GM19397 (cell line): ENCODE data around the gene GLP2R.

Experiments
- ATAC-seq: cut with Tn5 transposase; IDR thresholded peaks from one replicate; pipeline ENCODE4 v1.9.1; 2021; ENCODE audit warnings: mild to moderate bottlenecking, moderate library complexity; ENCODE audit not compliant: unreplicated experiment

The GLP2R gene

DNA sequence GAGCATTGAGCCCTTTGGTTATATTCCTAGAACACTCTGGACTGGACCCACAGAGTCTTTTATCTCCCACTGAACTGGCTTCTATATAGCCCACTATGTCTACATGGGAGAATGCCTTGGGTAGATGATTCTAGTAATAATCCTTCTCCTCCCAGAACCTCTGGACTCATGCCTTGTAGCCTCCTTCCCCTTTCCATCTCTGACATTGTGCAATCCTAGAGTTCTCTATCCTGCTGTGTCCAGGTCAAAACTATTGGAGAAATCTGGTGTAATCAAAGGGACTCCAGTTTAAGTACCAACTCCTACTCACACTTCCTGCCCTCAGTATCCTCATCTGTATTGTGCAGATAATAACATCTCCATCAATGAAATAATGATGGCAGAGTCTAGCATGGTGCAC lies 70.2 kb downstream of the GLP2R start:
- no peak for ATAC-seq

DNA sequence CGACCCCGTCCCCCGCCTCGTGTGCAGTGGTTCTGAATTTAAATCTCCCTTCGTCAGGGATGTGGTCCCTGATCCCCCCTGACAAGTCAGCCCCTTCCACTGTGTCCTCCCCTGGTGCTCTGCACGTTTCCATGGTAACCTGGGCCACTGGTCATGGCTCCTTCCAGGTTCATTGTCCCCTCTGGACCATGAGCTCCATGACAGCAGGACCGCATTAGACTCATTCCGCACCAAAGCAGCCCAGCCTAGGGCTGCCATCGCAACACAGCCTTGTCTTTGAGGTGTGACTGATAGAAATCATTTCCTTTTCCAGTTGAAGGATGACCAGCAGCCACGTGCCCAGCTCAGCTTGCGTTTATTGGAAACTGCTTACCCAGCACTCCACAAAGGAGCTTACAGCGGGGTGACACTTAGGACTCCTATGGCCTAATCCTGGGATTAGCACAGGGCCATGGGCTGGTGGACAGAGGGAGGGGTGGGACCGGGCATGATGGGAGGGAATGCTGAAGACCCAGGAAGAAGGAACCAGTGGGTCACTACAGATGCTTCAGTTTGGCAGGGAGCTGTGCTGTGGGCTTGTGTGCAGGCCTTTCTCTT lies 71.7 kb downstream of the GLP2R start:
- ATAC-seq: no peak

DNA sequence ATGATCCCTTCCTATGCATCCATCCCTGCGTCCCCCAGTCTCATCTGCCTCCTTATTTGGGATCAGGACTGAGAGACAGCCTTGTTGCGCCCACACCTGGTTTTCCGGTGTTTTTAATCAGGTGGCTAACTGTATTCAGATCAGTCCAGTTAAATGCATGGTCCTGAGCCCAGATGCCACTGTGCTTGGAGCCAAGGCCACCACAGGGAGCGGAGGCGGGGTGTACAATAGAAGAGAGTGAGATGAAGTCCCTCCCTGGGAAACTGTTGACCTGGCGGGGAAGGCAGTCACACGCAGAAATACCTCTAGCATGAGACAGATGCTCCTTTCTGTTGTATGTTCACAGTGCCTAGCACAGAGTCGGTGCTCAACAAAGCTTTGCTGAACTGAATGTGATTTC lies 73.1 kb downstream of the GLP2R start:
- no peak for ATAC-seq

DNA sequence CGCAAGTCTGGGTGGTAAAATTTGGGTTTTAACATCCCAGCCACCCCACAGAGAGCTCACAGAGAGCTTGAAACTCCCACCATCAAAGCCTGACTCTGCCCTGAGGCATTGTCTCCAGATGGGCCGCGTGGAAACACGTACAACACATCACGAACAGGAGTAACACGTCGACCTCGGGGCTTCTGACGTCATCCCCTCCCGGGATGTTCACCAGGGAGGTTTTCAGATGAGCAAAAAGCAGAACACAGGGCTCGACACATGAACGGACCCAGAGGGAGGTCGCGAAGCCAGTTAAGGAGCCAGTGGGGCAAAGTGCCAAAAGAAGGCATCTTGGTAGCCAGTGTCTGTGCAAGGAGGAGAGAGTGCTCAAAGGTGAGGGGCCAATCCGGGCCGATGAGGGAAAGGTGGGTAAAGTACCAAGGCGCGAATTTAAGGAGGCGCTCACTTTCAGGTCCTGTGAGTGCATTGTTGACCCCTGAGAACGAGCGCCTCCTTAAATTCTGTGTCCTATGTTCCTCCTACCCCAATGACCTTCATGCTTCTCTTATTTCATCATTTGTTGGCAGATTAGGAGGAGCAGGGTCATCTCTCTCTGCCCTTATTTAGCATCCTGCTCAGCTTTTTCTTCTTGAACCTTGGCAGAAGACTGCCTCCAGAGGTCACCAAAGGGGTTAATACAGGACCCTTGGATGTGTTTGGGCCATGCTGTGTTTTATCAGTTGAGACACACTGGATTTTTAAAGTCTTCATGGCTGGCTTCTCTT lies 73.7 kb downstream of the GLP2R start:
- ATAC-seq: no peak

DNA sequence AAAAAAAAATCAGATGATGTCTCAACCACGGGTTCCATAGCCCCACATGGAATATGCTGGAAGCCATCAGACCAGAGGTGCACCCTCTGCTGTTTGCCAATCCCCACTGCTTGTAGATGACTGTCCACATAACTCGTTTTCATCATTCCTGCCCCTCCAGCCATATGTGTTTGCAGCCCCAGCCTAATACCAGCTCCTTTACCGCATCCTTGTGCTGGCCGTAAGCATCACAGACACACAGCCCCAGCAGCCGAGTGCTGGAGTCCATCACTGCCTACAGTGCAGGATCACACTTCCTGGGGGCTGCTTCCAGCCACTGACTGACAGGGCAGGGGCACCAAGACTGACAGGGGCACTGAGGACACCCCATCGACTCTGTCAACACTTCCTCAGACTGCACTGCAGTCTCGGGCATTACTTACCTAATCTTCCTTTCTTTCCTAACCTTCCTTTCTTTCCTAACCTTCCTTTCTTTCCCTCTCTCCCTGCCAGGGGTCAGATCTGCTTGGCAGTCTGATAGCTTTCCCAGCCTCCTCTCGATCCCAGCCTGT lies 74.4 kb downstream of the GLP2R start:
- no peak for ATAC-seq

DNA sequence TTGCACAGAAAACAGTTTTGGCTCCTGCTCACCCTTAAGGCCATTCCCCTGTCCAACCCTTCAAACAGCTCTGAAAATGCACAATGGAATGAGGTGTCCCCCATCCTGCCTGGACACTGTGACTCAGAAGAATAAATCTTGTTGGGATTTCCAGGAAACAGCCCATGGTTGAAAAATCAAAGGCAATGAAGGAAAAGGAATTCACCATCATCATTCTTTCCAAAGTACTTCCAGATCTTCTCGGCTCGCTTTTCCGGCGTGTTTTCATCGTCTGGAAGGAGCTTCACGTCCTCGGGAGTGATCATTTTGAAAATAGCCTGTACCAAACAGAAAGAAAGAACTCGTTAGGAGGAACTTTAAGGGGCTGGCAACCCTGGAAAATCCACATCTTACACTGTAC lies 75.1 kb downstream of the GLP2R start:
- ATAC-seq: no peak

DNA sequence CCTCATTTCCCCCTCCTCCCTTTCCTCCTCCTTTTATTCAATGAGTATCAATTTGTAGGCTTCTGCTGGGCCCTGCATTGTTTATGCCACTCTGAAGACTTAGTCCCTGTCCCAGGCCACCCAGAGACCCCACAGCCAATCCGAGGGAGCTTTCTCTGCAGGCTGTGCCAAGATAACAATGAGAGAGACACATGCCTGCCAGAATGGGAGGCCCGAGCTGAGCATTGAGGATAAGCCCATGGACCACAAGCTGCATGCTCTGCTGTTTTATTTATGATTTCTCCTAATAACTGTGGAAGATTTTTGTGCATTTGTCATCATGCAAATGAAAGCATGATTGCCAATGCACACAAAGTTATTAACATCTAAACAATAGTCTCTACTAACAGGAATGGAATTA lies 76.4 kb downstream of the GLP2R start:
- no peak for ATAC-seq

DNA sequence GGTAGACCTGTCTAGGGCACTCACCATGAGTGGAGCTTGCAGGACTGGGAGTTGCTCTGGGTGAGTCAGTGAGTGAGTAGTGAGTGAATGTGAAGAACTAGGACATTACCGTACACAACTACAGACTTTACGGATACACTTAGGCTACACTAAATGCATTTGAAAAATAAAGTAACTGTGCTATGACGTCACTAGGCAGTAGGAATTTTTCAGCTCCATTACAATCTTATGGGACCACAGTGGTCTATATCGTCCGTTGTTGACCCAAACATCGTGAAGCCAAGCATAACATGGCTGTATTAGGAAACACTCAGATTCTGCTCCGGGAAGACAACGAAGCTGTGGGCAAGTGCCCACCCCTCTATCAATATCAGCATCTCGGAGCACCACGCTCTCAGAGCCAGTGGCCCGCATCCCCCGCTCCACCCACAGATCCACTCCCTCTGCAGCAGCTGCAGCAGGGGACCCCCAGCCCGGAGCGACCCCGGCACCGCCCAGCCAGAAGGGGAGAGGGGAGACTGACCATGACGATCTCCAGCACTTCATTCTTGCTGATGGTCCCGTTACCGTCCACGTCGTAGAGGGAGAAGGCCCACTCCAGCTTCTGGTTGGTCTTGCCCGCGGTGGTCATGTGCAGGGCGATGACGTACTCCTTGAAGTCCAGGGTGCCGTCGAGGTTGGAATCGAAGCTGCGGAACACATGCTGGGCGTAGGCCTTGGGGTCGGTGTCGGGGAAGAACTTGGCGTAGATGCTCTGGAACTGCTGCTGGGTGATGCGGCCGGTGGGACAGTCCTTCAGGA lies 78.8 kb downstream of the GLP2R start:
- no peak for ATAC-seq

DNA sequence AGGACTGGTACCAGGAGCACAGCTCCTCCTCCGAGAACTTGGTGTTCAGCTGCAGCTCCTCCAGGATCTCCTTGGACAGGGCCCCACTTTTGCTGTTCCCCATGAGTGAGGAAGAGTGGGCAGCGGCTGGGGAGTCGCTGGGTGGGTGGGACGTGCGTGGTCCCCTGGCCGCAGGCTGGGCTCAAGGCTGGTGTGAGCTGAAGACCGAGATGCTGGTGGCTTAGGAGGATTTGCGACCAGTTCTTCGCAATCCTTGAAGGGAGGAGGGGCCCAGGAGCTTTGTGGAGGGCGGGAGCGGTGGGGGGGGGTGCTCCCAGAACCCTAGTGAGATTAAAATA lies 79.3 kb downstream of the GLP2R start, which contains the start of gene RCVRN:
Gene RCVRN (minus strand): TSS at position 194 of the 338 bp plus-strand sequence. CDS start 91 bp downstream, at position 103.
- no peak for ATAC-seq

DNA sequence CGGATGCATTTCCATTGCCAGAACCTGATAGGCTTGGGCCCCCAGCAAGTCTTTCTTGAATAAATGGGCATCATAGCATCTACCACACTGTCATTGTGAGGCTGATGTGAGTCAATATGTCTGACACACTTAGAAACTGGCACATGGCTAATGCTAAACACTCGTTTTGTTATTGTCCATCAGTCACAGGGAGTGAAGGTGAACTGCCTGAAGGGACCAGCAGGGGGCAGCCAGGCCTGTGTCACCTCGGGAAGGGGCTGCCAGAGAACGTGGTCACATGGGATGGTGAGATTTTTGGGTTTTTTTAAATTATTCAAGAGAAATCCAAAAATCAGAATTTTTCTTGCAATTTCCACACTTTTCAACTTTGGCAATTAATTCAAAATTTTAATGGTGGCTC lies 80.2 kb downstream of the GLP2R start:
- ATAC-seq: no peak

DNA sequence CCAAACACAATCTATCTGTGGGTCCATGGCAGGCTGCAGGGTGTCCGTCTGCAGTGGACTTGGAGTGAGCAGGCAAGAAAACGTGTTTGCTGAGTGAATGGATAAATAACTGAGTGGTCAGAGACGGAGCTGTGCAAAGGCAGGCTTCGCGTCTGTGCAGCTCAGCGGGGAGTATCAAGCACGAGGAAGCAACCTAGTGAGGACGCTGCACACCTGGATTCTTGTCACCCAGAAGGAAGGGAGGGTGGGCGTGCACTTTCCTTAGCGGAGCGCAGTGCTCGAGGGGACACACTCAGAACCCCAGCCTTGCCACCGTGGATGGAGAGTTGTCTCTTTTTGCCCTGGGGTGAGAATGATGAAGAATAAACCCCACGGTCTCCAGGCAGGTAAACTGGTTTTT lies 80.9 kb downstream of the GLP2R start:
- ATAC-seq: no peak

DNA sequence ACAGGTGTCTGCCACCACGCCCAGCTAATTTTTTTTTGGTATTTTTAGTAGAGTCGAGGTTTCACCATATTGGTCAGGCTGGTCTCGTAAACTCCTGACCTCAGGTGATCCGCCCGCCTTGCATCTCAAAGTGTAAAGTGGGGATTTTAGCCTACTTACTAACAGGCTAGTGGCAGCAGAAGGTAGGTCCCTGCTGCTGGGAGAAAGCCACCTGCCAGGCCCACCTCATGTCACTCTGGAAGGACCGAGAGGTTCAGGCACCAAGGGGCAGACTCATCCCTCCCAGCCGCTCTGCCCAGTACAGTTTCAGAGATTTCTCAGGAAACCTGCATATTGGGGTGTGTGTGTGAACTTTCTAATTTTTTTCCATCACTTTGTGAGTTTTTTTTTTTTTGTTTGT lies 81.4 kb downstream of the GLP2R start:
- ATAC-seq: no peak

DNA sequence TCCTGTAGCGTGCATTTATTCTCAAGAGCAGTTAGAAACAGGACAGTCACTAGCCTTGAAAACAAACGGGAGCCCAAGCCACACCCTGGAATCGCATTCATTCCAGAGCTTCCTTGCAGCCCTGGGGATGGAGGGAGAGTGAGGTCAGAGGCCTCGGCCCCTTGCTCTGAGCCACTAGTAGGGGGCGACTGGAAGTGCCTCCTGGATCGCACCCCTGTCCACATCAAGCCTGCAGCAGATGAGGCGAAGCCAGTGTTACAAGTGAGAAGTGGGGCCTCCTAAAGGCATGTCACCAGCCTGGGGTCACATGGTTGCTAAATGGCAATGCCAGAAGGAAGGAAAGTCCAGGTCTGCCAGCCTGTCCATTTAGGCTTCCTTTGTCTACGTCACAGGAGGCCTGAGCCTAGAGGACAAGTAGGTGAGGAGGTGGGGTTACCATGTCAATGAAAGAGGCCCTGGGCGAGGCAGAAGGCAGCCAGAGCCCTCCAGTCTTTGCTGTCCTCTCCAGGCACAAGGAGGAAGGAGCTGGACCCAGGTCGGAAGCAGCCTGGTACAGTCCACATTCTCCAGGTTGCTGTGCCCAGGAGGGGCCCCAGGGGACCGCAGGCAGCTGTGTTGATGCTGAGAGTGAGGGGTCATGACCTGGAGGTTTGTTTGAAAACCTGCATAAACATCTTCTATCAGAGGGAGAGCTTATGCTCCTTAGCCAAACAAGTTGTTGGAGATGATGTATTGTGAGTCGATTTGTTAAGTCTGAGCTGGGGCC lies 82.3 kb downstream of the GLP2R start:
- ATAC-seq: no peak

DNA sequence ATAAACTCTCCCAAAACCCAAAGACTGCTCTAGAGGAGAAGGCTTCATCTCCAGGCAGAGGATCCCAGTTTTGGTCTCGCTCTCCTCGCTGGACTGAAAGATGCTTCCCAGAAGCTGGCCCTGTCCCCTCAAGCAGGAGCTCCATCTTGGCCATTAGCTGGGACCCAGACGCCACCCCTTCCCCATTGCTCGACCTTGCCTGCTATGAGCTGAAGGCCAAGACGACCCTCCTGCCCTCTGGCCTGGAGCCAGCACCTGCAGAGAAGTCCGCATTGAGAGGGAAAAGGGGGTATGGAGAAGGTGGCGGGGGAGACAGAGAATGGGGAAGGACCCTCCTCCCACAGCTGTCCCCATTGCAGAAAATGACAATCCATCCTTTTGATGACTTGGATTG lies 82.9 kb downstream of the GLP2R start:
- ATAC-seq: no peak

DNA sequence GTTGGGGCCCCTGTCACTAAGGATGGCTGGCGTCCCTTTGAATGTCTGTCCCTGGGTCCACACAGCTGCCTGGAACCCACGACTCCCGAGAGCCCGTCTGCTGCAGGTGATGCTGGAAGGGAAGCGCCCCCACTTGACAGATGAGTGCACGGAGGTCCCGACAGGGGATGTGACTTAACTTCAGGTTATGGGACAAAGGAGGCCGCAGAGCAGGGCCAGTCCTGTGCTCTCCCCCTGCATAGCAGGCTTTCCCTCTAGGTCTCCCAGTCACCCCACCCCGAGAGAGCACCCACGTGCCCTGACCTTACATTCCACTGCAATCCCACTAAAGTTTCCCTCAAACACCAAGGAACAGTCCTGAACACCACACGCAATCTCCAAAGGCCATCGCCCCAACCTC lies 85.4 kb downstream of the GLP2R start:
- ATAC-seq: no peak

DNA sequence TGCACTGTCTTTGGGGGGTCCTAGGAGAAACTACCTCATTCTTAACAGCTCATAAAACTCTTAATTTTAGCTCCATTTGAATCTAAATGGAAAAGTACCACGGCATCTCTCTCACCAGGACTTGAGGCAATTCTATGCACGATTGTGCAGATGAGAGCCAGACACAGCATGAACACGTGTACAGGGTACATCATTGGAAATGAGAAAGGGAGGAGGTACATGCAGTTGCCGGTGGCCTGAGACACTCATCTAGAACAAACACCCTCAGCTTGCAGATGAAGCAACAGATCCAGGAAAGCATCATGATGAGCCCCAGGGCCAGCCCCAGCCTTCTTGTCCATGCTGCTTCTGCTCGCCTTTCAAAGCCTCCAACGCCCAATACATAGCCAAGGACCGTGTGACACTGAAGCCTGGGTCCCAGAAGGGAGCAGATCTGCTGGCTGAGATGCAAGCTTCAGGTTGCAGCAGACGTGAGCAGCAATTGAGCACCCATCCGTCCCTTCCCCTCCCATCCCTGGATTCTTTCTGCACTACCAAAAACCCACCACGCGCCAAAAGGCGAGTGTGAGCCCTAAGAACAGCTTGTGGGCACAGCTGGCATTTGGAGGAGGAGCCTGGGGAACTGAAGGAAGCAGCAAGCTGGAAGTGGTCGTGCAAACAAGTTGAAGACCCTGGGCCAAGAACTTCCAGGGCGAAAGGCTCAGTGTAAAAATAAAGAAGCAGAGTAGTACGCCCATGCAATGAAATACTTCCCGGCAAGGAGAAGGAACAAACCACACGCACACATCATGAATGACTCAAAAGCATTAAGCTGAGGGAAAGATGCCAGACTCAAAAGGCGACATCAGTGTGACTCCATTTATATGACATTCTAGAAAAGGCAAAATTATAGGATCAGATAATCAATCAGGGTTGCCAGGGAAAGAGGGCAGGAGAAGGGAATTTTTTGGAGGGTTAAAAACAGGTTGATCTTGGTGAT lies 86.7 kb downstream of the GLP2R start:
- no peak for ATAC-seq

DNA sequence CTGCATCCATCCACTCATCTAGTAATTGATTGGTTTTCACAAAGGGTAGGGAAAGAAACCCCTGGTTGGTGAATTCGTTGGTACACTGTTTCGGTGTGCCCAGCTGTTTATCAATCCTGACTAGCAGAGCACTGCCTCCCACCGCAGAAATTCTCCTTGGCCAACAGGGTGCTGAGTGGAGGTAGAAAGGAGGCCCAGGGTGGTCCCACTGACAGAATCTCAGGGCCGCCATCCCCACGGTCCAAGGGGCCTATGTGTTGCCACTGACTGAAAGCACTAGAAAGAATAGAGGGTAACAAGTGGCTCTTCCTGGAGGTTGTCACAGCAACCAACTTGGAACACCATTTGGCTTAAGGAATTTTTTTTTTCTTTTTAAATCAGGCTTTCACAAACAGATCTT lies 87.8 kb downstream of the GLP2R start:
- ATAC-seq: no peak

DNA sequence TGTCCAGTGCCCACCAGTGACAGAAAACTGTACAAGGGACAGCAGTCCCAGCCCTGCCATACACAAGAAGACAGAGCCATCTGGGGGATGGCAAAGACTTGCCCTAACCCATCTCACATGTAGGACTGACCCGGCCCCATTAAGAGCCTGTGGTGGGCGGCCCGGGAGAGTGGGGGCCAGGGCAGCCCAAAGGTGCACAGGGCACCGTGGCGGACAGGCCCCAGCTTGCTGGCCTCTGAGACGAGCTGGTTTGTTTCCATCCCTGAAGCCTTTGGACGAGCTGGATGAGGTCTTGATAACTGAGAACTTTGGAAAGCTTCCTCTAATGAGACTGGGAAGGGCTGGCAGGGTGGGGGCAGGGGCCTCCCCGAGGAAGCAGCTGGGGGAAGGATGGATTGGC lies 90.4 kb downstream of the GLP2R start:
- no peak for ATAC-seq

DNA sequence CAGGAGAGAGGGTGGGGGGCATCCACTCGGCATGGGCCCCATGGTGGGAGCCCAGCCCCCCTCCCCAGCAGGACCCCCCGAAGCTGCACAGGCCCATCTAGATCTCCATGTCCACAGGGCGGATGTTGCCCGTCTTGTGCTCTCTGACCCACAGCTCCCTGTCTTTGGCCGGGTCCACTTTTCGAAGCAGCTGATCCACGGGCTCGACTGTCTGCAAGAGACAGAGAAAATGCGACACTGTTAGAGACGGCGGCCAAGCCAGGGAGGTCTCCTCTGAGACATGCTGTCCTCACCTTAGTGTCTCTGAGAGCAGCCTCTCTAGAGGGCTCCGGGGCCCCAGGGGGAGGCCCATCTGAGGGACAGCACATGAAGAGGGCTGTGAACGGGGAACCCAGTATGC lies 91.4 kb downstream of the GLP2R start:
- no peak for ATAC-seq

DNA sequence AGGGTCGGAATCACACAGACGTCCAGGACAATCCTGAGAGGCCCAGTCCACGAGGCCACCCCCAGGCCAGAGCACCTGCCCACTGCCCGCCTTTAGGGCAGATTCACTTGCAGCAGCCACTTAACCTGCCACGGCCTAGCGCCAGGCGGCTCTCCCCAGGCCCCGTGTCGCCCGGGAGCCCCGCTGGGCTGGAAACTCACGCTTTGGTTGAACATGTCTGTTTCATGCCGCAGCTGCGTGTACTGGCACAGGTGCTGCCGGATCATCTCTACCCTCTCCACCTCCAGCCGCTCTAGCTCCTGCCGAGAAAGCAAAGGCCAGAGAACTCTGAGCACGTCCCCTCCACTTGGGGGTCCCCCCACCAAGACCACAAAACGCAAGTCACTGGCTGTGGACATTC lies 92.1 kb downstream of the GLP2R start:
- no peak for ATAC-seq
